Right lobe of liver (tissue), 6 donors: ENCODE data around the gene HYKK. TPM values are rescaled to one million over a fixed set of nuclear protein-coding genes. Genes with fewer than 3 reads are reported as not detected.
"Not testable (repeated sequence)": the region's sequence is repeated elsewhere in the genome, so short reads cannot be mapped to it uniquely, and the experiment has no call there.

Experiments
- ATAC-seq, 4 donors: fragments of 200-7000 bp; cut with Tn5 transposase; one replicate each; pipeline ENCODE4 v1.9.1; 2020; ENCODE audit warnings: mild to moderate bottlenecking in 4 of 4, moderate library complexity in 4 of 4
- DNase-seq, 3 donors: peaks; one replicate each; pipeline ENCODE4 v3.0.0-alpha.2; 2020
- H3K27ac ChIP-seq, 3 donors: fragments of 200-600 bp; one replicate each; pipeline ENCODE4 v1.8.0; 2022
- H3K27me3 ChIP-seq, 2 donors: fragments of 200-600 bp; one replicate each; pipeline ENCODE4 v1.8.0; 2022
- H3K36me3 ChIP-seq, 4 donors: fragments of 200-600 bp; sonication (generic) in 1 of 4; one replicate each; pipeline versions ENCODE4 v1.5.1 to v1.8.0; 2017 to 2022; ENCODE audit warnings: control low read depth in 1 of 4
- H3K4me1 ChIP-seq, 4 donors: fragments of 200-600 bp; sonication (generic) in 1 of 4; one replicate each; pipeline versions ENCODE4 v1.5.1 to v1.8.0; 2017 to 2022; ENCODE audit warnings: control low read depth in 1 of 4
- H3K4me3 ChIP-seq, 3 donors: fragments of 200-600 bp; one replicate each; pipeline ENCODE4 v1.8.0; 2022
- H3K9me3 ChIP-seq, 4 donors: fragments of 200-600 bp; sonication (generic) in 1 of 4; one replicate each; pipeline versions ENCODE4 v1.5.1 to v1.8.0; 2017 to 2022; ENCODE audit warnings: control low read depth in 1 of 4
- CTCF ChIP-seq, 4 donors: fragments of 200-600 bp in 3 of 4; fragments of 450-650 bp in 1 of 4; IDR thresholded peaks; one replicate each; pipeline versions ENCODE4 v1.5.1 to v1.8.0; 2016 to 2022; ENCODE audit warnings: antibody characterized with exemption in 4 of 4, mild to moderate bottlenecking in 2 of 4
- POLR2A ChIP-seq: fragments of 450-650 bp; IDR thresholded peaks from one replicate; pipeline ENCODE4 v1.6.1; 2017; ENCODE audit warnings: antibody characterized with exemption, mild to moderate bottlenecking
- WGBS: methylation state at CpG from one replicate; pipeline ENCODE4 v1.1.6; 2018; ENCODE audit warnings: low coverage, low lambda C conversion rate; ENCODE audit not compliant: insufficient coverage; ENCODE audit errors: missing lambda C conversion rate; 5-methylcytosine and 5-hydroxymethylcytosine counted together
- intact Hi-C, 2 donors: fragments of 100-400 bp; cut with DNase I; formaldehyde crosslinking; loops; one replicate each; pipeline versions ENCODE4 v1.11.2 to v1.14.1; 2022
- total RNA-seq, 6 experiments: library from RNA; depleted of rRNA in 2 of 6; stranded (reverse); fragments of >200 nt in 2 of 6; fragmentation: NEBNext Ultra II Directional in 3 of 6; extraction: Animal tissue kit (Norgen Biotek cat#: 25700) in 3 of 6; gene quantifications; one replicate each; pipeline versions ENCODE4 v1.1.0 to v1.2.4, GENCODE V29; 2016 to 2023
- donor health status: DM: no; HTN: yes; CAD: no.
- donor health status: DM: no; HTN: no; CAD: no.
- donor health status: DM: no; HTN: no; CAD: no.
- donor health status: DM: no; HTN: yes; CAD: no.
- donor health status: DM: no; HTN: yes; CAD: no.

The HYKK gene
- total RNA-seq, 6 experiments from 2014 or later = 3.7 to 8.9 (median 5.2) TPM

DNA sequence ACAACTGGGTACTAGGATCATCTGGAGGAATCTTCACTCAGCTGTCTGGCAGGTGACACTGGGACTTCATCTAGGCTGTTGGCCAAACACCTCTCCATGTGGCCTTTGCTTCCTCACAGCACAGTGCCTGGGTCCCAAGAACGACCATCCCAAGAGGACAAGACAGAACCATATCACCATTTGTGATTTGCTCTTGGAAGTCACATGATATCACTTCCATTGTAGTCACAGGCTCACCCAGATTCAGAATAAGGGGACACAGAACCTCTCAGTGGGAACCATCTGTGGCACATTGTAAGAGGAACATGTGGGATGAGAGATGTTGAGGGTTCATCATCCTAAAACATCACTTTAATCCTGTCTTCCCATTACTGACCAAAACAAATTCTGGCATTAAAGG is 31.0 kb downstream of the HYKK start:
- DNase-seq = no peak
- Histone ChIP-seq H3K4me3 (no peak overlapping the region), H3K4me1 (peaks cover 0 to 12% (median 0%) of the 10 kb centered on the region in 4 donors), H3K27ac (no peak overlapping the region), H3K27me3 (no peaks in the 10 kb centered on the region), H3K9me3 (no peaks in the 10 kb centered on the region), H3K36me3 (peaks cover 0 to 13% (median 0%) of the 10 kb centered on the region in 4 donors)
- no CpG with 5 or more reads among the region's 1 CpG for WGBS
- no peak for ATAC-seq
- TF ChIP-seq POLR2A (no peak), CTCF (IDR thresholded peaks at IDR 0.05) (no peak)
- intact Hi-C loops = no loop called here

GRCh38 chr15:78539464-78540140 is 32.2 kb downstream of the HYKK start:
- ATAC-seq, H3K27me3 ChIP-seq, H3K9me3 ChIP-seq, intact Hi-C loops, DNase-seq: not testable (repeated sequence)
- H3K36me3 ChIP-seq = peaks cover 0 to 25% (median 5%) of the 10 kb centered on the region in 4 donors
- WGBS = 73% methylated on average over 17 of the region's 18 CpGs
- peak overlapping the region; percentile 91 to 92 (median 92) for H3K27ac ChIP-seq
- H3K4me1 ChIP-seq = peaks cover 0 to 12% (median 0%) of the 10 kb centered on the region in 4 donors
- peak overlapping the region; percentile 80 to 92 (median 80) for H3K4me3 ChIP-seq

DNA sequence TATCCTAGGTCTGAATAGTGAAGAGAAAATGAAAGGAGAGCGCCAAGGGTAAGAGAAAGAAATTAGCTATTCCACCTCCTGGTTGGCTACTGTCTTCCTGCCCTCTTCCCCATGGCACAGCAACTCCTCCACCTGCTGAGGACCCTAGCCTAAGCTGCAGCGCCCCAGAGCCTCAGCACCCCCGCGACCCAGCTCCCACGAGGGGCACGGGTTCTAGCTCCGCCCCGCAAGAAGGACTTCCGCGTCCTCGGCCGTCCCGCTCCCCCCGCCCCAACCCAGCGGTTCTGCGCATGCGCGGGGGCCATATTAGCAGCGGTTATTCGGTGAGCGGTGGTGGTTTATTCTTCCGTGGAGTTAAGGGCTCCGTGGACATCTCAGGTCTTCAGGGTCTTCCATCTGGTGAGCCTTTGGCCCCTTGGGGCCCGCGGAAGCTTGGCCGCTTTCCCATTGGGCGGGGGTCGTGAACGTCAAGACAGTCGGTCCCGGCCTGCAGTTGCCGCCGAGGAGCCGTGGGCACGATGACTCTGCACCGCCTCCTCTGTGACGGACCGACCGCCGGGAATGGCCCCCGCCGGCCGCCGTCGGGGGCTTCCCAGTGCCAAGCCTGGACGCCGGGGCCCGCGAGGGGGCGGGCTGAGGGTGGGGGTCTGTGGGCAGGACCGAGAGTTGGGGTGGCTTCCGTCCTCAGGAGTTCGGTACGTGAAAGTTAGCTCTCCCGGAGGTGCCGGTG is 32.9 kb downstream of the HYKK start, which contains the start of gene PSMA4:
Gene PSMA4, plus strand, starts transcription at position 304 of the 730 bp plus-strand sequence. CDS start 1,484 bp downstream, outside the sequence.
- peaks cover 0 to 32% (median 9%) of the 10 kb centered on the region in 4 donors for H3K36me3 ChIP-seq
- ATAC-seq (peak; percentile 93 to 95 (median 93)), DNase-seq (peak; percentile 92 to 94 (median 93))
- TF ChIP-seq CTCF (IDR thresholded peaks at IDR 0.05) = peak; percentile 10 to 24 (median 16)
- peak; percentile 77 for TF ChIP-seq POLR2A
- peaks cover 0 to 12% (median 0%) of the 10 kb centered on the region in 4 donors for H3K4me1 ChIP-seq
- WGBS = under 1% methylated on average over 24 of the region's 56 CpGs
- intact Hi-C loops = no loop called here
- no peaks in the 10 kb centered on the region for H3K9me3 ChIP-seq
- H3K27ac ChIP-seq = peak within 1 kb of the TSS; percentile 91 to 92 (median 92)
- no peaks in the 10 kb centered on the region for H3K27me3 ChIP-seq
- H3K4me3 ChIP-seq = peak within 1 kb of the TSS; percentile 80 to 92 (median 80)

DNA sequence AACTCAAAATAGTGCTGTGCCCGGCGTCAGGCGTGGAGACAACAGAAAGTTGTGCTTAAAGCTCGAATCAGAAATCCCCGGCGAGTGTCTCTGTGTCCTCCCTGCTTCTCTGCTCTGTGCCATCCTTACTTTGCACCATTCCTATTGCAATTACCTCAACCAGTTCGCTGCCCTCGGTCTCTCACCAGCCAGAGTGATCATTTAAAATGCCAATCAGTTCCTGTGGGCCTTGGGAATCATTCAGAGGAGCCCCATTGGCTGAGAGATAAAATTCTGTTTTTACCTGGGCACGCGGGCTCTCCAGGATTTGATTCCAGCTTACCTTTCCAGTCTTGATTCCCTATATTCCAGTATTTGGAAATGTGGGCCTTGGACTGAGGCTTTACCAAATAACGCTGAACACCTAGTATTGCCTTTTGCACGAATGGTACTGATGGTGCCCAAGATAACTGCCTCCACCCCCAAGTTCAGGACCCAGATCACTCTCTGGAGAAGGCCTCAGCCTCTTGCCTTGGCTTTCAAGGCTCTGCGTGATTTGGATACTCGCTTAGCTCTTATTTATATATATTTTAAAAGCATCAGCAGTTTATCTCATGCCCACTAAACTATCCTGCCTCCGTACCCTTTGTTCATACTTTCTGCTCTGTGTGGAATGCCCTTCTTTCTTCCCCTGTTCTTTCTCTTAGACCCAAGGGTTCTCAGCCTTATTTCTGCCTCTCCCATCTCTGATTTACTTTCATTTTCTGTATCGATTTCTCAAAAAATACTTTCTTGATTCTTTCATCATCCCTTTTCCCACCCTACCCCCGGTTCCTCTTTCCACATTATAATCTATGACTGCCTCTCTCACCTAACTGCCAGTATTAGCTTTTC is 33.7 kb downstream of the HYKK start:
- peaks cover 0 to 40% (median 16%) of the 10 kb centered on the region in 4 donors for H3K36me3 ChIP-seq
- WGBS = under 1% methylated on average over 14 of the region's 17 CpGs
- H3K4me1 ChIP-seq = peaks cover 0 to 12% (median 0%) of the 10 kb centered on the region in 4 donors
- H3K27me3 ChIP-seq = no peaks in the 10 kb centered on the region
- H3K27ac ChIP-seq = peak overlapping the region; percentile 91 to 92 (median 92)
- DNase-seq (no peak), ATAC-seq (peak in 2 of 4 donors; percentile 6 to 12)
- intact Hi-C loops = no loop called here
- TF ChIP-seq POLR2A = no peak
- no peak for TF ChIP-seq CTCF (IDR thresholded peaks at IDR 0.05)
- peak overlapping the region; percentile 80 to 92 (median 80) for H3K4me3 ChIP-seq
- H3K9me3 ChIP-seq = no peaks in the 10 kb centered on the region
